Neural cell (in vitro differentiated cells): ENCODE results near the gene TULP1. TPM values are rescaled to one million over a fixed set of nuclear protein-coding genes. Genes with fewer than 3 reads are reported as not detected.

ENCODE experiments used
- H2AFZ ChIP-seq: fragments of 200-600, 300-800 bp; sonication (generic), shearing (Covaris generic); 2 replicates; pipeline ENCODE4 v1.6.0; 2014; ENCODE audit warnings: low read depth, mild to moderate bottlenecking, antibody characterized with exemption, low read length, moderate library complexity
- H3F3A ChIP-seq: fragments of 200-600 bp; shearing (Covaris generic); 2 replicates; pipeline ENCODE4 v1.6.1; 2016; ENCODE audit warnings: mild to moderate bottlenecking, moderate library complexity, mixed read lengths, antibody characterized with exemption, low read length; ENCODE audit not compliant: insufficient read depth, poor library complexity, severe bottlenecking
- H3K27ac ChIP-seq: fragments of 200-600, 300-800 bp; sonication (generic), shearing (Covaris generic); 2 replicates; pipeline ENCODE4 v1.5.1; 2014; ENCODE audit warnings: mild to moderate bottlenecking, low read length, moderate library complexity
- H3K27me3 ChIP-seq: fragments of 300-800, 200-600 bp; sonication (generic), shearing (Covaris generic); 2 replicates; pipeline ENCODE4 v1.6.0; 2014; ENCODE audit warnings: mild to moderate bottlenecking, low read depth, low read length, moderate library complexity; ENCODE audit not compliant: insufficient read depth
- H3K36me3 ChIP-seq: fragments of 300-800, 200-600 bp; sonication (generic), shearing (Covaris generic); 2 replicates; pipeline ENCODE4 v1.5.1; 2014; ENCODE audit warnings: mild to moderate bottlenecking, antibody characterized with exemption, low read length, moderate library complexity; ENCODE audit not compliant: insufficient read depth
- H3K4me2 ChIP-seq: fragments of 300-800, 200-600 bp; sonication (generic), shearing (Covaris generic); 2 replicates; pipeline ENCODE4 v1.6.0; 2014; ENCODE audit warnings: mild to moderate bottlenecking, low read length
- H3K4me3 ChIP-seq: fragments of 300-800, 200-600 bp; sonication (generic), shearing (Covaris generic); 2 replicates; pipeline ENCODE4 v1.5.1; 2014; ENCODE audit warnings: mild to moderate bottlenecking, low read length, moderate library complexity
- H3K79me2 ChIP-seq: fragments of 200-600 bp; shearing (Covaris generic); replicated peaks from 2 replicates; pipeline ENCODE4 v1.6.0; 2014; ENCODE audit warnings: mild to moderate bottlenecking, low read length, moderate library complexity; ENCODE audit not compliant: insufficient read depth
- H3K9ac ChIP-seq: fragments of 300-800, 200-600 bp; sonication (generic), shearing (Covaris generic); 2 replicates; pipeline ENCODE4 v1.6.1; 2016; ENCODE audit warnings: mild to moderate bottlenecking, low read length, mixed read lengths
- H3K9me2 ChIP-seq: fragments of 200-600 bp; shearing (Covaris generic); 2 replicates; pipeline ENCODE4 v1.6.1; 2016; ENCODE audit warnings: mild to moderate bottlenecking, low read length, mixed read lengths; ENCODE audit not compliant: insufficient read depth
- H3K9me3 ChIP-seq: fragments of 200-600, 300-800 bp; sonication (generic), shearing (Covaris generic); 2 replicates; pipeline ENCODE4 v1.6.1; 2016; ENCODE audit warnings: mild to moderate bottlenecking, mixed run types, low read length, moderate library complexity, mixed read lengths
- H4K20me1 ChIP-seq: fragments of 200-600 bp; shearing (Covaris generic); 2 replicates; pipeline ENCODE4 v1.6.1; 2016; ENCODE audit warnings: mild to moderate bottlenecking, mixed run types; ENCODE audit not compliant: insufficient read depth
- EP300 ChIP-seq: fragments of 450-650 bp; conservative IDR thresholded peaks from 2 replicates; pipeline ENCODE4 v1.6.1; 2014; ENCODE audit warnings: antibody characterized with exemption, mild to moderate bottlenecking, moderate library complexity; ENCODE audit not compliant: poor library complexity, severe bottlenecking
- EZH2 ChIP-seq: fragments of 200-600, 300-800 bp; shearing (Covaris generic), sonication (generic); IDR thresholded peaks from 2 replicates; pipeline ENCODE4 v1.6.1; 2014; ENCODE audit warnings: antibody characterized with exemption, low read length, borderline replicate concordance, mild to moderate bottlenecking; ENCODE audit not compliant: insufficient read depth, poor library complexity, severe bottlenecking
- MXI1 ChIP-seq: fragments of 450-650 bp; conservative IDR thresholded peaks from 2 replicates; pipeline ENCODE4 v1.6.1; 2014; ENCODE audit warnings: antibody characterized with exemption, mild to moderate bottlenecking; ENCODE audit not compliant: poor library complexity, severe bottlenecking
- POLR2AphosphoS5 ChIP-seq: IDR thresholded peaks from 2 replicates; pipeline ENCODE4 v1.6.1; 2012
- RAD21 ChIP-seq: fragments of 450-650 bp; conservative IDR thresholded peaks from 2 replicates; pipeline ENCODE4 v1.6.1; 2014; ENCODE audit warnings: antibody characterized with exemption, mild to moderate bottlenecking, moderate library complexity
- SMC3 ChIP-seq: fragments of 450-650 bp; conservative IDR thresholded peaks from 2 replicates; pipeline ENCODE4 v1.6.1; 2014; ENCODE audit warnings: antibody characterized with exemption, mild to moderate bottlenecking, moderate library complexity; ENCODE audit not compliant: poor library complexity
- TAF1 ChIP-seq: IDR thresholded peaks from 2 replicates; pipeline ENCODE4 v1.6.1; 2012; ENCODE audit warnings: low read depth
- polyA minus RNA-seq: library from RNA; depleted of rRNA, polyadenylated mRNA; stranded (reverse); fragments of >200 nt; gene quantifications from 2 replicates; pipeline ENCODE4 v1.2.3, GENCODE V29; 2014
- polyA plus RNA-seq: library from polyadenylated mRNA; depleted of rRNA; stranded (reverse); fragments of >200 nt; gene quantifications from 2 replicates; pipeline ENCODE4 v1.2.3, GENCODE V29; 2014
- TF ChIP-seq, protein P1 (sequence below): IDR thresholded peaks from 2 replicates; pipeline ENCODE4 v1.6.1; 2012; ENCODE audit warnings: borderline replicate concordance
- TF ChIP-seq, protein P2 (sequence below): fragments of 450-650 bp; IDR thresholded peaks from 2 replicates; pipeline ENCODE4 v1.5.1; 2014; ENCODE audit warnings: antibody characterized with exemption, mild to moderate bottlenecking, moderate library complexity; ENCODE audit not compliant: poor library complexity, severe bottlenecking

Gene TULP1
- polyA plus RNA-seq (0.14 TPM in 1 of 2 replicates, not detected in the other), polyA minus RNA-seq (not detected in 2 replicates)

DNA sequence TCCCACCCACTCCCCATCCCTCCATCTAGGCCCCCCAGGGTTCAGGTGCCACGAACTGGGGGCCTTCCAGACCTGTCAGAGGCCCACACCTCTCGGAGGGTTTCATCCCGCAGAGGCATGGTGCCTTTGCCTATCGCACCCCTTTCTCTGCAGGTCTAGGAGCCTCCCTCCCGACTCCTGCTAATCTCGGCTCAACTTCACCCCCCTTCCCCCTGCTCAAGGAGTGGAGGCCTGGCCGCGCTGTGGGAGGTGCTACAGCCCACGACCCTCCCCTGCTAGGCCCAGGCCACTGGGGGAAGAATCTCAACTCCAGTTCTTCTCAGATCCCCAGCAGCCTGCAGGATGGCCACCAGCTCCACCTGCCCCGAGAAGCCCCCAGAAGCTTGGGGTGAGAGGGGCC, at the start of gene TULP1:
TSS of gene TULP1 (minus strand) at position 157 of the 400 bp plus-strand sequence. CDS start at position 119, 38 bp downstream.
- H3K27ac ChIP-seq, result no peak within 1 kb of the TSS
- TF ChIP-seq POLR2AphosphoS5, result no peak
- TF ChIP-seq RAD21, result no peak
- no peak for TF ChIP-seq TAF1
- TF ChIP-seq, protein P1, sequence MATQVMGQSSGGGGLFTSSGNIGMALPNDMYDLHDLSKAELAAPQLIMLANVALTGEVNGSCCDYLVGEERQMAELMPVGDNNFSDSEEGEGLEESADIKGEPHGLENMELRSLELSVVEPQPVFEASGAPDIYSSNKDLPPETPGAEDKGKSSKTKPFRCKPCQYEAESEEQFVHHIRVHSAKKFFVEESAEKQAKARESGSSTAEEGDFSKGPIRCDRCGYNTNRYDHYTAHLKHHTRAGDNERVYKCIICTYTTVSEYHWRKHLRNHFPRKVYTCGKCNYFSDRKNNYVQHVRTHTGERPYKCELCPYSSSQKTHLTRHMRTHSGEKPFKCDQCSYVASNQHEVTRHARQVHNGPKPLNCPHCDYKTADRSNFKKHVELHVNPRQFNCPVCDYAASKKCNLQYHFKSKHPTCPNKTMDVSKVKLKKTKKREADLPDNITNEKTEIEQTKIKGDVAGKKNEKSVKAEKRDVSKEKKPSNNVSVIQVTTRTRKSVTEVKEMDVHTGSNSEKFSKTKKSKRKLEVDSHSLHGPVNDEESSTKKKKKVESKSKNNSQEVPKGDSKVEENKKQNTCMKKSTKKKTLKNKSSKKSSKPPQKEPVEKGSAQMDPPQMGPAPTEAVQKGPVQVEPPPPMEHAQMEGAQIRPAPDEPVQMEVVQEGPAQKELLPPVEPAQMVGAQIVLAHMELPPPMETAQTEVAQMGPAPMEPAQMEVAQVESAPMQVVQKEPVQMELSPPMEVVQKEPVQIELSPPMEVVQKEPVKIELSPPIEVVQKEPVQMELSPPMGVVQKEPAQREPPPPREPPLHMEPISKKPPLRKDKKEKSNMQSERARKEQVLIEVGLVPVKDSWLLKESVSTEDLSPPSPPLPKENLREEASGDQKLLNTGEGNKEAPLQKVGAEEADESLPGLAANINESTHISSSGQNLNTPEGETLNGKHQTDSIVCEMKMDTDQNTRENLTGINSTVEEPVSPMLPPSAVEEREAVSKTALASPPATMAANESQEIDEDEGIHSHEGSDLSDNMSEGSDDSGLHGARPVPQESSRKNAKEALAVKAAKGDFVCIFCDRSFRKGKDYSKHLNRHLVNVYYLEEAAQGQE, result no peak
- TF ChIP-seq, protein P2, sequence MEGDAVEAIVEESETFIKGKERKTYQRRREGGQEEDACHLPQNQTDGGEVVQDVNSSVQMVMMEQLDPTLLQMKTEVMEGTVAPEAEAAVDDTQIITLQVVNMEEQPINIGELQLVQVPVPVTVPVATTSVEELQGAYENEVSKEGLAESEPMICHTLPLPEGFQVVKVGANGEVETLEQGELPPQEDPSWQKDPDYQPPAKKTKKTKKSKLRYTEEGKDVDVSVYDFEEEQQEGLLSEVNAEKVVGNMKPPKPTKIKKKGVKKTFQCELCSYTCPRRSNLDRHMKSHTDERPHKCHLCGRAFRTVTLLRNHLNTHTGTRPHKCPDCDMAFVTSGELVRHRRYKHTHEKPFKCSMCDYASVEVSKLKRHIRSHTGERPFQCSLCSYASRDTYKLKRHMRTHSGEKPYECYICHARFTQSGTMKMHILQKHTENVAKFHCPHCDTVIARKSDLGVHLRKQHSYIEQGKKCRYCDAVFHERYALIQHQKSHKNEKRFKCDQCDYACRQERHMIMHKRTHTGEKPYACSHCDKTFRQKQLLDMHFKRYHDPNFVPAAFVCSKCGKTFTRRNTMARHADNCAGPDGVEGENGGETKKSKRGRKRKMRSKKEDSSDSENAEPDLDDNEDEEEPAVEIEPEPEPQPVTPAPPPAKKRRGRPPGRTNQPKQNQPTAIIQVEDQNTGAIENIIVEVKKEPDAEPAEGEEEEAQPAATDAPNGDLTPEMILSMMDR, result no peak
- TF ChIP-seq EP300, result no peak
- TF ChIP-seq EZH2, result no peak
- TF ChIP-seq MXI1, result no peak
- no peak for TF ChIP-seq SMC3
- no peaks in the 10 kb centered on the region for H3F3A ChIP-seq
- H3K9me3 ChIP-seq, result no peaks in the 10 kb centered on the region
- H3K4me2 ChIP-seq, result no peak within 1 kb of the TSS
- no peaks in the 10 kb centered on the region for H3K79me2 ChIP-seq
- H3K9me2 ChIP-seq, result no peaks in the 10 kb centered on the region
- H3K27me3 ChIP-seq, result no peaks in the 10 kb centered on the region
- no peak within 1 kb of the TSS for H2AFZ ChIP-seq
- H4K20me1 ChIP-seq, result no peaks in the 10 kb centered on the region
- H3K36me3 ChIP-seq, result no peaks in the 10 kb centered on the region
- no peak within 1 kb of the TSS for H3K9ac ChIP-seq
- no peak within 1 kb of the TSS for H3K4me3 ChIP-seq

DNA sequence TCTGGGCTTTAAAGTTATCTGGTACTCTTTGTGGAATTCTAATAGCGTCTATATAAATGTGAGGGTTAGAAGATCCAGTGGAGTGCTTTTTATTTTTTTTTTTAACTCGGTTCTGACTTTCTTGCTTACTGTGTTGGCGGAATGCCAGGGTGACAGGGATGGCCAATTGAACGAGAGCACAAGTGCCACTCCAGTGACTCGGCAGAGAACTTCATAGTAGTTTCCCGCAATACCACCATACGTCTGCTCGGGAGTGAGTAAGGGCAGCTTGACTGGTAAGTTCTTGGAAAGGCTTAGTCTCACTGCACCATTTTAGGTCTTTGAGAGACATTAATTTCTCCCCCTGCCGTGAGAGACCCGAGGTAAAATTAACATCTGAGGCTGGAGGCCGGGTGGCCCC, 49.4 kb upstream of the TULP1 start:
- no peaks in the 10 kb centered on the region for H3K27me3 ChIP-seq
- no peak overlapping the region for H3K4me3 ChIP-seq
- H4K20me1 ChIP-seq, result no peaks in the 10 kb centered on the region
- H3K9ac ChIP-seq, result no peak overlapping the region
- TF ChIP-seq EP300, result no peak
- TF ChIP-seq, protein P2, result no peak
- no peak for TF ChIP-seq EZH2
- TF ChIP-seq, protein P1, result no peak
- TF ChIP-seq RAD21, result no peak
- no peak for TF ChIP-seq TAF1
- TF ChIP-seq POLR2AphosphoS5, result no peak
- no peaks in the 10 kb centered on the region for H3K9me3 ChIP-seq
- H3K79me2 ChIP-seq, result peaks cover 5% of the 10 kb centered on the region
- no peak overlapping the region for H3K4me2 ChIP-seq
- H2AFZ ChIP-seq, result no peak overlapping the region
- no peak overlapping the region for H3K27ac ChIP-seq
- no peaks in the 10 kb centered on the region for H3K9me2 ChIP-seq
- H3K36me3 ChIP-seq, result no peaks in the 10 kb centered on the region
- no peaks in the 10 kb centered on the region for H3F3A ChIP-seq
